Right lobe of liver (tissue), 6 donors: ENCODE data around the gene COL5A3. TPM values are rescaled to one million over a fixed set of nuclear protein-coding genes. Genes with fewer than 3 reads are reported as not detected.

Experiments
- ATAC-seq, 4 donors: fragments of 200-7000 bp; cut with Tn5 transposase; one replicate each; pipeline ENCODE4 v1.9.1; 2020; ENCODE audit warnings: mild to moderate bottlenecking in 4 of 4, moderate library complexity in 4 of 4
- DNase-seq, 3 donors: peaks; one replicate each; pipeline ENCODE4 v3.0.0-alpha.2; 2020
- H3K27ac ChIP-seq, 3 donors: fragments of 200-600 bp; one replicate each; pipeline ENCODE4 v1.8.0; 2022
- H3K27me3 ChIP-seq, 2 donors: fragments of 200-600 bp; one replicate each; pipeline ENCODE4 v1.8.0; 2022
- H3K36me3 ChIP-seq, 4 donors: fragments of 200-600 bp; sonication (generic) in 1 of 4; one replicate each; pipeline versions ENCODE4 v1.5.1 to v1.8.0; 2017 to 2022; ENCODE audit warnings: control low read depth in 1 of 4
- H3K4me1 ChIP-seq, 4 donors: fragments of 200-600 bp; sonication (generic) in 1 of 4; one replicate each; pipeline versions ENCODE4 v1.5.1 to v1.8.0; 2017 to 2022; ENCODE audit warnings: control low read depth in 1 of 4
- H3K4me3 ChIP-seq, 3 donors: fragments of 200-600 bp; one replicate each; pipeline ENCODE4 v1.8.0; 2022
- H3K9me3 ChIP-seq, 4 donors: fragments of 200-600 bp; sonication (generic) in 1 of 4; one replicate each; pipeline versions ENCODE4 v1.5.1 to v1.8.0; 2017 to 2022; ENCODE audit warnings: control low read depth in 1 of 4
- CTCF ChIP-seq, 4 donors: fragments of 200-600 bp in 3 of 4; fragments of 450-650 bp in 1 of 4; IDR thresholded peaks; one replicate each; pipeline versions ENCODE4 v1.5.1 to v1.8.0; 2016 to 2022; ENCODE audit warnings: antibody characterized with exemption in 4 of 4, mild to moderate bottlenecking in 2 of 4
- POLR2A ChIP-seq: fragments of 450-650 bp; IDR thresholded peaks from one replicate; pipeline ENCODE4 v1.6.1; 2017; ENCODE audit warnings: antibody characterized with exemption, mild to moderate bottlenecking
- WGBS: methylation state at CpG from one replicate; pipeline ENCODE4 v1.1.6; 2018; ENCODE audit warnings: low coverage, low lambda C conversion rate; ENCODE audit not compliant: insufficient coverage; ENCODE audit errors: missing lambda C conversion rate; 5-methylcytosine and 5-hydroxymethylcytosine counted together
- intact Hi-C, 2 donors: fragments of 100-400 bp; cut with DNase I; formaldehyde crosslinking; loops; one replicate each; pipeline versions ENCODE4 v1.11.2 to v1.14.1; 2022
- total RNA-seq, 6 experiments: library from RNA; depleted of rRNA in 2 of 6; stranded (reverse); fragments of >200 nt in 2 of 6; fragmentation: NEBNext Ultra II Directional in 3 of 6; extraction: Animal tissue kit (Norgen Biotek cat#: 25700) in 3 of 6; gene quantifications; one replicate each; pipeline versions ENCODE4 v1.1.0 to v1.2.4, GENCODE V29; 2016 to 2023
- donor health status: DM: no; HTN: yes; CAD: no.
- donor health status: DM: no; HTN: no; CAD: no.
- donor health status: DM: no; HTN: no; CAD: no.
- donor health status: DM: no; HTN: yes; CAD: no.
- donor health status: DM: no; HTN: yes; CAD: no.

COL5A3 gene
- total RNA-seq, 6 experiments from 2014 or later = 3.3 to 20.2 (median 9.4) TPM

GRCh38 chr19:9969688-9969975, 40.7 kb downstream of the COL5A3 start:
- WGBS = no CpG with 5 or more reads among the region's 2 CpGs
- ATAC-seq (no peak), DNase-seq (no peak)
- H3K27me3 ChIP-seq = no peaks in the 10 kb centered on the region
- TF ChIP-seq POLR2A (no peak), CTCF (IDR thresholded peaks at IDR 0.05) (no peak)
- H3K9me3 ChIP-seq = no peaks in the 10 kb centered on the region
- intact Hi-C loops = no loop called here
- H3K4me1 ChIP-seq = no peaks in the 10 kb centered on the region
- no peak overlapping the region for H3K27ac ChIP-seq
- no peak overlapping the region for H3K4me3 ChIP-seq
- no peaks in the 10 kb centered on the region for H3K36me3 ChIP-seq

DNA sequence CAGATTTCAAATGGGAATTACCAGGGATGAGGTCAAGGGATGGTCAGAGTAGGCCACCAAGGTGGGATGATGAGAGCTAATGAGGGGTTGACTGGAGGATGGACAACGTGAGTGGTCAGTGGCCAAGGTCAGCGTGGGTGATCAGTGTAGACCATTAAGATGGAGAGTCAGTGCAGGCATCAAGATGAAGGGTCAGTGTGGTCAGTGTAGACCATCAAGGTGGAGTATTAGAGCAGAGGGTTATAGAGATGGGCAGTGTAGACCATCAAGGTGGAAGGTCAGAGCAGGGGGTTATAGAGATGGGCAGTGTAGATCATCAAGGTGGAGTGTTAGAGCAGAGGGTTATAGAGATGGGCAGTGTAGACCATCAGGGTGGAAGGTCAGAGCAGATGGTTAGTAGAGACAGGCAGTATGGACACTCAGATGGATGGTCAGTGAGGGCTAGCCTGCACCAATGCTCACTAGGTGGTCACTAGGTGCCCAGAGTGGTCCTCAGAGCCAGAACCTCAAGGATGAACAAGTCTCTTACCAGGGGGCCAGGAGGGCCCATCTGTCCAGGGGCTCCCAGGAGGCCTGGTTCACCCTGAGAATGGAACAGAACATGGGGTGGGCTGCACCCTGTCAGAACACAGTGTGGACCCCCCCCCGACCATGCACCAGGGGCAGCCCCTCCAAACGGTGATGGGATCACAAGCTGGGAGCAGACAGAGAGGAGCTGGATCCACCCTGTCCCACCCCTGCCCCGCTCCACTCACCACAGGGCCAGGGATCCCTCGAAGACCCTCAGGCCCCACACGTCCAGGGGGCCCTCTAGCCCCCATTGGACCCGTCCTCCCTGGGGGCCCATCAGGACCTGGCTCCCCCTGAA, 41.2 kb downstream of the COL5A3 start:
- ATAC-seq (no peak), DNase-seq (no peak)
- H3K4me3 ChIP-seq = no peak overlapping the region
- 69% methylated on average over 3 of the region's 8 CpGs for WGBS
- H3K27me3 ChIP-seq = no peaks in the 10 kb centered on the region
- no peaks in the 10 kb centered on the region for H3K36me3 ChIP-seq
- no peaks in the 10 kb centered on the region for H3K9me3 ChIP-seq
- TF ChIP-seq CTCF (IDR thresholded peaks at IDR 0.05) = no peak
- TF ChIP-seq POLR2A = no peak
- no peaks in the 10 kb centered on the region for H3K4me1 ChIP-seq
- no peak overlapping the region for H3K27ac ChIP-seq
- intact Hi-C loops = no loop called here

- no peaks in the 10 kb centered on the region for H3K27me3 ChIP-seq
Measured at GRCh38 chr19:9967326-9967725, 43.0 kb downstream of the COL5A3 start.

GRCh38 chr19:9966448-9966847, 43.9 kb downstream of the COL5A3 start:
- intact Hi-C loops = no loop called here
- Histone ChIP-seq H3K9me3 (no peaks in the 10 kb centered on the region), H3K27me3 (no peaks in the 10 kb centered on the region), H3K27ac (no peak overlapping the region), H3K36me3 (no peaks in the 10 kb centered on the region), H3K4me1 (no peaks in the 10 kb centered on the region), H3K4me3 (no peak overlapping the region)
- ATAC-seq (no peak), DNase-seq (no peak)
- TF ChIP-seq CTCF (IDR thresholded peaks at IDR 0.05) = no peak
- no peak for TF ChIP-seq POLR2A
- WGBS = 46% methylated on average over 12 of the region's 29 CpGs

More at GRCh38 chr19:9967326-9967725, 43.0 kb downstream of the COL5A3 start:
- intact Hi-C loops = no loop called here
- Histone ChIP-seq H3K9me3 (no peaks in the 10 kb centered on the region), H3K4me3 (no peak overlapping the region), H3K4me1 (no peaks in the 10 kb centered on the region), H3K36me3 (no peaks in the 10 kb centered on the region), H3K27ac (no peak overlapping the region)
- ATAC-seq (no peak), DNase-seq (no peak)
- TF ChIP-seq CTCF (IDR thresholded peaks at IDR 0.05) = no peak
- no peak for TF ChIP-seq POLR2A
- 56% methylated on average over 3 of the region's 4 CpGs for WGBS
